H9 (cell line): ENCODE measurements around the gene ERGIC3. TPM values are rescaled to one million over a fixed set of nuclear protein-coding genes. Genes with fewer than 3 reads are reported as not detected.
"Not testable (repeated sequence)": the region's sequence is repeated elsewhere in the genome, so short reads cannot be mapped to it uniquely, and the experiment has no call there.

ENCODE experiments used
- DNase-seq: peaks from one replicate; pipeline ENCODE4 v3.0.0-alpha.2; 2017
- H2AFZ ChIP-seq: one replicate; pipeline ENCODE4 v1.6.1; 2013; ENCODE audit warnings: mild to moderate bottlenecking, low read length, control low read depth, moderate library complexity
- H2AK5ac ChIP-seq: 2 replicates; pipeline ENCODE4 v1.6.1; 2013; ENCODE audit warnings: low read length, control low read depth, mixed read lengths; ENCODE audit not compliant: insufficient read length
- H2BK120ac ChIP-seq: one replicate; pipeline ENCODE4 v1.6.1; 2013; ENCODE audit warnings: low read depth, mild to moderate bottlenecking, low read length, control low read depth, inconsistent platforms; ENCODE audit not compliant: poor library complexity, severe bottlenecking
- H2BK12ac ChIP-seq: 2 replicates; pipeline ENCODE4 v1.6.1; 2013; ENCODE audit warnings: low read length, control low read depth, mixed read lengths, low read depth; ENCODE audit not compliant: insufficient read length
- H2BK15ac ChIP-seq: 2 replicates; pipeline ENCODE4 v1.6.1; 2013; ENCODE audit warnings: low read depth, low read length, control low read depth
- H2BK20ac ChIP-seq: one replicate; pipeline ENCODE4 v1.6.1; 2013; ENCODE audit warnings: low read depth, mild to moderate bottlenecking, low read length, control low read depth, inconsistent platforms; ENCODE audit not compliant: poor library complexity, severe bottlenecking
- H2BK5ac ChIP-seq: 2 replicates; pipeline ENCODE4 v1.6.1; 2013; ENCODE audit warnings: low read length, control low read depth, mixed read lengths; ENCODE audit not compliant: insufficient read length
- H3K14ac ChIP-seq: 2 replicates; pipeline ENCODE4 v1.6.1; 2013; ENCODE audit warnings: low read length, control low read depth; ENCODE audit not compliant: insufficient read depth
- H3K18ac ChIP-seq: 2 replicates; pipeline ENCODE4 v1.6.1; 2013; ENCODE audit warnings: low read depth, mild to moderate bottlenecking, mixed read lengths, low read length, control low read depth; ENCODE audit not compliant: insufficient read length
- H3K23ac ChIP-seq: 2 replicates; pipeline ENCODE4 v1.6.1; 2013; ENCODE audit warnings: low read length, control low read depth, mixed read lengths, low read depth; ENCODE audit not compliant: insufficient read length
- H3K23me2 ChIP-seq: 2 replicates; pipeline ENCODE4 v1.6.1; 2013; ENCODE audit warnings: low read depth, mild to moderate bottlenecking, mixed read lengths, low read length, control low read depth; ENCODE audit not compliant: insufficient read length, poor library complexity, severe bottlenecking
- H3K27ac ChIP-seq: 2 replicates; pipeline ENCODE4 v1.5.1; 2013; ENCODE audit warnings: low read length, control low read depth, mixed read lengths, low read depth; ENCODE audit not compliant: insufficient read length
- H3K27me3 ChIP-seq: 2 replicates; pipeline ENCODE4 v1.6.1; 2013; ENCODE audit warnings: low read length, control low read depth, inconsistent platforms; ENCODE audit not compliant: insufficient read depth
- H3K4ac ChIP-seq: 2 replicates; pipeline ENCODE4 v1.6.1; 2013; ENCODE audit warnings: low read depth, mild to moderate bottlenecking, control low read depth, inconsistent platforms, low read length, moderate library complexity
- H3K4me1 ChIP-seq: 2 replicates; pipeline ENCODE4 v1.6.1; 2013; ENCODE audit warnings: low read length, control low read depth, inconsistent platforms; ENCODE audit not compliant: insufficient read depth
- H3K4me2 ChIP-seq: 2 replicates; pipeline ENCODE4 v1.6.1; 2013; ENCODE audit warnings: low read length, control low read depth, mixed read lengths; ENCODE audit not compliant: insufficient read length, insufficient read depth
- H3K56ac ChIP-seq: 2 replicates; pipeline ENCODE4 v1.6.1; 2013; ENCODE audit warnings: low read depth, mild to moderate bottlenecking, mixed read lengths, low read length, control low read depth; ENCODE audit not compliant: insufficient read length
- H3K79me1 ChIP-seq: 2 replicates; pipeline ENCODE4 v1.6.1; 2013; ENCODE audit warnings: low read depth, mild to moderate bottlenecking, moderate library complexity, low read length, control low read depth, inconsistent platforms; ENCODE audit not compliant: insufficient read depth, poor library complexity, severe bottlenecking
- H3K79me2 ChIP-seq: 2 replicates; pipeline ENCODE4 v1.6.1; 2013; ENCODE audit warnings: low read length, control low read depth, inconsistent platforms; ENCODE audit not compliant: insufficient read depth
- H3K9ac ChIP-seq: 2 replicates; pipeline ENCODE4 v1.6.1; 2013; ENCODE audit warnings: low read length, control low read depth, mixed read lengths; ENCODE audit not compliant: insufficient read length; ENCODE audit errors: extremely low read depth
- H3K9me3 ChIP-seq: one replicate; pipeline ENCODE4 v1.6.1; 2013; ENCODE audit warnings: low read depth, low read length, inconsistent platforms; ENCODE audit not compliant: control insufficient read depth
- H3T11ph ChIP-seq: one replicate; pipeline ENCODE4 v1.6.1; 2013; ENCODE audit warnings: mild to moderate bottlenecking, low read length, control low read depth, inconsistent platforms
- H4K20me1 ChIP-seq: one replicate; pipeline ENCODE4 v1.6.1; 2013; ENCODE audit not compliant: control insufficient read depth, insufficient read length, insufficient read depth
- H4K5ac ChIP-seq: 2 replicates; pipeline ENCODE4 v1.6.1; 2013; ENCODE audit warnings: low read depth, mild to moderate bottlenecking, mixed read lengths, low read length, control low read depth; ENCODE audit not compliant: insufficient read length
- H4K8ac ChIP-seq: replicated peaks from 2 replicates; pipeline ENCODE4 v1.6.1; 2013; ENCODE audit warnings: low read length, control low read depth, mixed read lengths, low read depth; ENCODE audit not compliant: insufficient read length
- H4K91ac ChIP-seq: 2 replicates; pipeline ENCODE4 v1.6.1; 2013; ENCODE audit warnings: low read depth, mild to moderate bottlenecking, moderate library complexity, mixed read lengths, low read length, control low read depth; ENCODE audit not compliant: insufficient read length
- H3K27ac Mint-ChIP-seq, 3 experiments: 2 replicates in 2 of 3; 3 replicates in 1 of 3; pipeline ENCODE4 v1.8.0; 2020 to 2021; ENCODE audit warnings: mixed read lengths in 3 of 3, mild to moderate bottlenecking in 1 of 3, moderate library complexity in 1 of 3
- H3K27me3 Mint-ChIP-seq: 2 replicates; pipeline ENCODE4 v1.8.0; 2021; ENCODE audit warnings: low read depth, mild to moderate bottlenecking, moderate library complexity, mixed read lengths
- H3K36me3 Mint-ChIP-seq, 3 experiments: 2 replicates in 2 of 3; 3 replicates in 1 of 3; pipeline ENCODE4 v1.8.0; 2020 to 2021; ENCODE audit warnings: low read depth in 3 of 3, mixed read lengths in 3 of 3; ENCODE audit not compliant: insufficient read depth in 1 of 3
- H3K4me1 Mint-ChIP-seq, 2 experiments: 2 replicates each; pipeline ENCODE4 v1.8.0; 2020; ENCODE audit warnings: mixed read lengths in 2 of 2
- H3K4me3 Mint-ChIP-seq, 2 experiments: 2 replicates in 1 of 2; 3 replicates in 1 of 2; pipeline ENCODE4 v1.8.0; 2020 to 2021; ENCODE audit warnings: mild to moderate bottlenecking in 2 of 2, mixed read lengths in 2 of 2, moderate library complexity in 1 of 2
- H3K9me3 Mint-ChIP-seq, 2 experiments: 2 replicates in 1 of 2; 3 replicates in 1 of 2; pipeline ENCODE4 v1.8.0; 2020; ENCODE audit warnings: mild to moderate bottlenecking in 2 of 2, mixed read lengths in 2 of 2, moderate library complexity in 1 of 2
- CTCF ChIP-seq: fragments of 200-600 bp; sonication (generic); conservative IDR thresholded peaks from 3 replicates; pipeline ENCODE4 v1.8.0; 2021; ENCODE audit warnings: antibody characterized with exemption, mild to moderate bottlenecking
- WGBS: extraction: QIAGEN DNeasy Blood & Tissue Kit; methylation state at CpG from one replicate; pipeline ENCODE4 v1.1.7; 2013; ENCODE audit warnings: missing lambda C conversion rate, low lambda C conversion rate, mixed read lengths; ENCODE audit not compliant: insufficient read length; ENCODE audit errors: extremely low coverage; 5-methylcytosine and 5-hydroxymethylcytosine counted together
- total RNA-seq: library from RNA; stranded (reverse); gene quantifications from 2 replicates; pipeline ENCODE4 v1.2.1, GENCODE V29; 2021

Gene ERGIC3
- total RNA-seq, 1 experiment from 2014 or later, result 188 TPM

- Histone ChIP-seq H3T11ph (no peak overlapping the region), H3K4ac (no peak overlapping the region), H4K20me1 (no peaks in the 10 kb centered on the region), H3K4me2 (no peak overlapping the region), H2BK12ac (no peak overlapping the region), H3K14ac (no peak overlapping the region), H3K23me2 (no peaks in the 10 kb centered on the region), H4K8ac (no peak overlapping the region), H3K79me2 (no peaks in the 10 kb centered on the region), H3K27ac (no peak overlapping the region), H3K27me3 (no peaks in the 10 kb centered on the region), H3K23ac (no peak overlapping the region), H2BK20ac (no peak overlapping the region), H3K18ac (no peak overlapping the region), H3K56ac (no peak overlapping the region), H2BK15ac (no peak overlapping the region), H3K9ac (no peak overlapping the region), H2AK5ac (no peak overlapping the region), H4K5ac (no peak overlapping the region), H3K4me1 (no peaks in the 10 kb centered on the region), H3K9me3 (no peaks in the 10 kb centered on the region), H2AFZ (no peak overlapping the region), H2BK5ac (no peak overlapping the region), H3K79me1 (no peaks in the 10 kb centered on the region), H4K91ac (no peak overlapping the region), H2BK120ac (no peak overlapping the region)
- H3K4me3 Mint-ChIP-seq, result no peak overlapping the region
- no peaks in the 10 kb centered on the region for H3K4me1 Mint-ChIP-seq
- peaks cover 0 to 9% (median 6%) of the 10 kb centered on the region in 3 experiments; a peak in 6 of 7 replicates for H3K36me3 Mint-ChIP-seq
- no CpG with 5 or more reads among the region's 1 CpG for WGBS
- no peaks in the 10 kb centered on the region for H3K27me3 Mint-ChIP-seq
- no peak for TF ChIP-seq CTCF
- no peaks in the 10 kb centered on the region for H3K9me3 Mint-ChIP-seq
- no peak for DNase-seq
- H3K27ac Mint-ChIP-seq, result no peak overlapping the region; a peak in 1 of 7 replicates
Observed at GRCh38 chr20:35517125-35517524, 24.8 kb upstream of the ERGIC3 start.

GRCh38 chr20:35517767-35518166 lies 24.1 kb upstream of the ERGIC3 start:
- not testable (repeated sequence) for H3K4ac ChIP-seq, H3K18ac ChIP-seq, H2AFZ ChIP-seq, H2BK5ac ChIP-seq, H2BK20ac ChIP-seq, H3K56ac ChIP-seq, DNase-seq, H3K79me2 ChIP-seq, H3K23me2 ChIP-seq, H3T11ph ChIP-seq, H3K9me3 Mint-ChIP-seq, H2BK15ac ChIP-seq, H3K4me2 ChIP-seq, H2AK5ac ChIP-seq, H3K27ac ChIP-seq, H2BK12ac ChIP-seq, H3K27me3 Mint-ChIP-seq, H3K27me3 ChIP-seq, H3K9ac ChIP-seq, H3K27ac Mint-ChIP-seq, H4K8ac ChIP-seq, H3K79me1 ChIP-seq, H3K14ac ChIP-seq, H4K91ac ChIP-seq, H4K20me1 ChIP-seq, H3K9me3 ChIP-seq, H3K4me3 Mint-ChIP-seq, H4K5ac ChIP-seq, H3K4me1 Mint-ChIP-seq, H2BK120ac ChIP-seq, H3K4me1 ChIP-seq, H3K36me3 Mint-ChIP-seq, H3K23ac ChIP-seq
- no CpG with 5 or more reads among the region's 5 CpGs for WGBS
